HG02840 (cell line): ENCODE results near the gene CERS3.
"Not testable (repeated sequence)": the region's sequence is repeated elsewhere in the genome, so short reads cannot be mapped to it uniquely, and the experiment has no call there.

ENCODE experiments used
- ATAC-seq: cut with Tn5 transposase; IDR thresholded peaks from one replicate; pipeline ENCODE4 v1.9.1; 2021; ENCODE audit warnings: mild to moderate bottlenecking, moderate library complexity, moderate number of reproducible peaks; ENCODE audit not compliant: unreplicated experiment, low FRiP score

Gene CERS3

DNA sequence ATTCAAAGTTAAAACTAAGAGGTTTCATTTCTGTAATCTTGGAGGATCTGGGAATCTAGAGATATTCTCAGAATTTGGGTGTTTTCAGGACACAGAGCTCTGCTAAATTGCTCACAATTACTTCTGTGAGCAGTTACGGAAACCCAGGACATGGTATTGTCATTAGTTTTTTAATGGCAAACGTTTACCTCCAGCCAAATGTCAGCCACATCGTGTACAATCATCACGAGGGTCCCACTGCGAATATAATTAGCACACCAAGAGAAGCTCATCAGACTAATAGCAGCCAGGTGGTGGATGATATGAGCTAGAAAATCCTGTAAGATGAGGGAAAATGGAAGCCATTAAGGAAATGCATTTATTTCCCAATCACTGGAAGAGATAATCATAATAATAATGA, 56.0 kb downstream of the CERS3 start:
- ATAC-seq, result no peak

DNA sequence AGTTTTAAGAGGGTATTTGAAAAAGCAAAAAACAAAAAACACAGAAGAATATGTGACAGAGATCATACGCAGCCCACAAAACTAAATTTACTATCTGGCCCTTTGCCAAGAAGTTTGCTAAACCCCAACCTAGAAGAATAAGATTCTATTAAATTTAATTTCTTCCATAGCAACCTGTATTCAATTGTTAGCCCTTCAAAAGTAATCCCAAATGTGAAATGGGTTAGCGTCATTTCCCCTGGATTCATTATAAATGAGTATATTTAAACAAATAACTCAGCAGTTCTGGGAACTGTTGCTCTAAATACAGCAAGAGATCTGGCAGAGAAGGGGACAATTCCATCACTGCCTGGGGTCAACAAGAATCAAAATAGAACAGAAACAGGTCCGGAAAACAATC, 56.8 kb downstream of the CERS3 start:
- no peak for ATAC-seq

DNA sequence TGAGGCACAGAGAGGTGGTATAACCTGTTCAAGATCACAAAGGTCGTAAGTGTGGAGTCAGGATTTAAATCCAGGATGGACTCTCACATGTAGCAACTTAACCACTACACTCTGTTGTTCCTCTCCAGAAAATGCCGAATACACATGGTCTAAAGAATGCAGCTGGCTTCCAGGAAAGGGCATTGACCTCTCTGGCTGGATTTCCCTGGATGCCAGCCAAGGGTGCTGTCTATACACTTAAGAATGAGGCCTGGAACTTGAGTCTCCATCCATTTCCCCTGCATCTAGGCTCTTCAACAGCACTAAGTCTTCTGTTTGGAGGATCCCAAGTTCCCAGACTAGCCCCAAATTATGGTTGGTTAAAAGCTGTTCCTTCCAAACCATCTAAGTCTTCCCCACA, 60.5 kb downstream of the CERS3 start:
- ATAC-seq, result no peak

GRCh38 chr15:100466073-100466472, 62.7 kb downstream of the CERS3 start:
- no peak for ATAC-seq

- no peak for ATAC-seq
Measured at GRCh38 chr15:100464888-100465287, 63.9 kb downstream of the CERS3 start.

- no peak for ATAC-seq
Measured at GRCh38 chr15:100464256-100464655, 64.5 kb downstream of the CERS3 start.

- ATAC-seq, result no peak
Measured at GRCh38 chr15:100463515-100463914, 65.2 kb downstream of the CERS3 start.

DNA sequence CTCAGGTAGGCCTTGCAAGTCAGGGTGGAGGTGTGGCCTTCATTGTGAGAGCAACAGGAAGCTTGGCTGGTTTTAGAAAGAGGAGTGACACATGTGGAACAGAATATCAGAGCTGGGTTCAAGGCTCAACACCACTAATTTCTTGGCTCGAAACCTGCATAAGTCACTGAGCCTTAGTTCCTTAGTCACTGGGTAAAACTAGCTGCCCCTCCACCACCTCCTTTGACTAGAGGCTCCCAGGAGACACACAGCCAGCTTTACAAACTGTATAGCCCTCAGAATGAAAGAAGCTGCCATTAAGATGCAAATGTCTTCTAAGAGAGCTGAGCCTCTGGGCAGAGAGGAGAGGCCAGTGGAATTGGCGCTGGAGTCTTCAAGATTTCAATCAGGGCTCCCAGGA, 67.7 kb downstream of the CERS3 start:
- peak; percentile 64 for ATAC-seq

- ATAC-seq, result no peak
Measured at GRCh38 chr15:100457201-100457600, 71.5 kb downstream of the CERS3 start.

GRCh38 chr15:100454148-100454547, 74.6 kb downstream of the CERS3 start:
- ATAC-seq, result no peak

GRCh38 chr15:100448481-100448880, 80.3 kb downstream of the CERS3 start:
- ATAC-seq, result no peak

DNA sequence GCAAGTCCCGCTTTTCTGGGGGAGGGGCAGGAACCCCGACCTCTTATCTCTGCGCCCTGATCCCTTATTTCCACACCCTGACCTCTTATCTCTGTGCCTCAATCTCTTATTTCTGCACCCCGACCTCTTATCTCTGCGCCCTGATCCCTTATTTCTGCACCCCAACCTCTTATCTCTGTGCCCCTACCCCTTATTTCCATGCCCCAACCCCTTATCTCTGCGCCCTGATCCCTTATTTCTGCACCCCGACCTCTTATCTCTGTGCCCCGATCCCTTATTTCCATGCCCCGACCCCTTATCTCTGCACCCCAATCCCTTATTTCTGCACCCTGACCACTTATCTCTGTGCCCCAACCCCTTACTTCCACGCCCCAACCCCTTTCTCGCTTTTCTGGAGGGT, 87.7 kb downstream of the CERS3 start:
- not testable (repeated sequence) for ATAC-seq

DNA sequence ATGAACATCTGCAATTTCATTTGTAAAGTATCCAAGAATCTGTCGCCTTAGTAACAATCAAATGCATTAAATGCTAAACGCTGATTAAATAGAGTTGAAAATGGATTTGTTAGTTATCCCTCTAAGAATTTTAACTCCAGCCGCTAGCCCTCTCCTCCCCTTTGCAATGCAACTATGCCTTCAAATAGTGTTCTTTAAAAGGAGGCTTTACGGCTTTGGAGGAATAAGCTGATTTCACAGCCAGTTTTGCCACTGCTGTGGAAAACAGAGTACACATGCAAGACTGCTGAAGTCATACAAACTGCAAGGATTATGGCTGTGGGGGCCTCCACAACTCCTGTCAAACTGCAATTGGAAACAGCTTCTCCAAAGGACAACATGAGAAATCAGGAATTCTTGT, 89.2 kb downstream of the CERS3 start:
- ATAC-seq, result no peak

GRCh38 chr15:100438570-100438969, 90.2 kb downstream of the CERS3 start:
- ATAC-seq, result no peak

DNA sequence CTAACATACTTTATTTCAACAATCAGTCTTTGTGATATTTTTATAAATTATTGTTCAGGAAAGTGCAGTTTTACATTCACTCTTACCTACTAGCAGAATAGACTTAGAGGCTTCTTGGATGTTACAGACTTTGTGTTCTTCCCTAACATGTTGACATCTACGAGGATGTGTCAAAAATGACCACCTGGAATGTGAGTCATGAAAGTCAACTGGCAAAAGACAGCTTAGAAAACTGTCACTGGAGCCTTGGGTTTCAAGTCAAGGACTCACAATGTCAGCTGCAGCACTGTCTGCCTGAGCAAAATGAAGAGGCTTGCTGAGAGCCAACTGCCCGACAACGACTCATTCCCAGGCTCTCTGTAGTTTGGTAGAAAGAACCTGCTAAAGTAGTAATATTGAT, 91.5 kb downstream of the CERS3 start:
- ATAC-seq, result no peak

DNA sequence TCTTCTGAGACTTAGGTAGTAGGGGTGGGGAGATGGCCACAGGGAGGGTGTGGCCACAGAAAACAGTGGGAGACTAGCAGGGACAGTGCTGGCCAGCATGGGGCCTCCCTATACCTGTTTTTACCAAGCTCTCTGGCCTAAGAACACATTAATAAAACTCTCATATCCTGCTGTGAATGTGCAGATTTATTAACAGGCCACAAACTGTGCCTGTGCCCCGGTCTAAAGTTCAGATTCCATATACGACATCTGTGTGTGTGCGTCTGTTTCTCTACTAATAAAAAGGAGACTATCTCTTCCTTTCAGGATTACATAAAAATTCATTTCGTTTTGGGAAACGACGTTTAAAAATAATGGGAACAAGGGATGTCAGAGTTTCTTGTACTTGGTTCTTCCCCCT, 94.2 kb downstream of the CERS3 start:
- ATAC-seq, result no peak

GRCh38 chr15:100434038-100434437, 94.7 kb downstream of the CERS3 start:
- no peak for ATAC-seq

GRCh38 chr15:100433304-100433703, 95.4 kb downstream of the CERS3 start:
- no peak for ATAC-seq

DNA sequence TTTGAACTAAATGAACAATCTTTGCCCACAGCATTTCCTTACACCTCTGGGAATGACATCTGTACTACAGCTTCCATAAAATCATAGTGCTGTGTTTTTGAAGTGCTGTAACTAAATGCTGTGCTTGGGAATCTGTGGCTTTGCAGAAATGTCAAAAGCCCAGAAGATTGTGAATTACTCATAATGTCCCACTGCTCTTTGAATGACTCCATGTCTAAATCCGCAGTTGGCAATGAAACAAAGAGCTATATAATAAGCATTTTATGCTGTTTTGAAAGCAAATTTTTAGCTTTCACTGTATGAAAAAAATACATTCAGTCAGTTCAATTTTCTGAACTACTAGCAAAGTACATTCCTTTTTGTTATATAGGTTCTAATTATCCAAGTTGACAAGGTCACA, 98.3 kb downstream of the CERS3 start:
- no peak for ATAC-seq

DNA sequence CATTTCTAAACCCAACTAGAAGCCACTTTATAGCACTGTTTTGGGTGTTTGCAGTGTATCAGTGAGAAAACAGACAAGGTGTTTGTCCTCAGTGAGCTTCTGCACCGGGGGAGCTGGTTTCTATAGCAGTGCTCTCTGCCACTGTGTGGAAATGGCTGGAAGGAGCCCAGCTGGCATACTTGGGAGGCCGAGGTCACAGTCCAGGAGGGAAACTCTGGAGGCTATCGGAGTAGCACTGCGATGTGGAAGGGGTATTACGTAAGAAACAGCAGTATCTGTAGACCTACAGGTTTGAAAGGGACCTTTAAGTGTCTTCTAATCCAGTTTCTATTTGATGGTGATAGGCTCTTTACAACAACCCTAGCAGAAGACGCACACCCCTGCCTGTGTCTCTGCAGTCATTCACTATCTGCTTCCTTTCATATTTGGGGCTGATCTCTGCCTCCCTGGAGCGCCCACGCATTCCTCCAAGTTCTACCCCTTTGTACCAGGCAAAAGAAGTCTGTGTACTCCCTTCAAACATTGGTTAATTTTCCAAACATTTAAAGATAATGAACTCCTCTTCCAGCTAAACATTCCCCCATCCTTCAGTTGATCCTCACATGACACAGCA, 99.5 kb downstream of the CERS3 start:
- ATAC-seq, result no peak

GRCh38 chr15:100426937-100427336, 101.8 kb downstream of the CERS3 start:
- ATAC-seq, result no peak

DNA sequence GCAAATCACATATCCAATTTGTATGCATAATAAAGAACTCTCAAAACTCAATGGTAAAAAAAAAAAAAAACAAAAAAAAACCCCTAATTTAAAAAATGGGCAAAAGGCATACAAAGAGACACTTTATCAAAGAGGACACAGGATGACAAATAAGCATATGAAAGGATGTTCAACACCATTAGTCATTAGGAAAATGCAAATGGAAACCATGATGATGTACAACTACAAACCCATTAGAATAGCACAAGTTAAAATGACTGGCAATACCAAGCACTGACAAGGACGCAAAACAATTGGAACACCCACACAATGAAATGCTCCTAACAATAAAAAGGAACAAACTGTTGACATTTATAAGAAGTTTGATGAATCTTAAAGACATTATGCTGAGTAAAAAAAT, 123.6 kb downstream of the CERS3 start:
- ATAC-seq, result no peak

- no peak for ATAC-seq
Measured at GRCh38 chr15:100400996-100401395, 127.8 kb downstream of the CERS3 start.
